ENCODE data around the gene EIPR1. TPM values are rescaled to one million over a fixed set of nuclear protein-coding genes. Genes with fewer than 3 reads are reported as not detected.

The EIPR1 gene
- total and polyA plus RNA-seq, 2 of the 4 experiments (the other 2 are of a cell fraction), result 46.5 to 67.4 TPM

- Histone ChIP-seq H3K4me3 (ENCODE audit: insufficient read depth, low read depth, low read length) (no peak overlapping the region), H4K5ac (ENCODE audit: low read depth, low read length) (no peak overlapping the region), H3K14ac (replicated peaks; ENCODE audit: low read depth, low read length) (no peak overlapping the region), H2AK5ac (ENCODE audit: low read depth, low read length) (no peak overlapping the region), H2BK120ac (ENCODE audit: low read depth, low read length) (no peak overlapping the region), H3K4ac (ENCODE audit: low read depth, low read length) (no peak overlapping the region), H3K4me2 (ENCODE audit: low read depth, low read length) (no peak overlapping the region), H3K27ac (ENCODE audit: insufficient read depth, low read length) (no peak overlapping the region), H4K8ac (ENCODE audit: low read depth in 2 of 2, low read length in 2 of 2) (no peak overlapping the region), H2BK5ac (ENCODE audit: low read depth, low read length, poor library complexity, severe bottlenecking) (no peak overlapping the region), H2AK9ac (replicated peaks; ENCODE audit: low read depth, low read length, poor library complexity) (no peak overlapping the region), H3K9ac (ENCODE audit: low read depth, low read length) (no peak overlapping the region), H3K4me1 (ENCODE audit: control insufficient read depth, insufficient read depth, low read length) (no peaks in the 10 kb centered on the region), H3K79me1 (ENCODE audit: low read depth in 1 of 2, low read length in 2 of 2) (peaks cover 0 to 8% of the 10 kb centered on the region in 2 experiments; a peak in 2 of 4 replicates), H4K20me1 (ENCODE audit: insufficient read depth, low read length) (no peaks in the 10 kb centered on the region), H3K36me3 (ENCODE audit: control insufficient read depth, insufficient read depth, low read length) (no peaks in the 10 kb centered on the region), H3K9me1 (ENCODE audit: insufficient read depth, low read length) (no peaks in the 10 kb centered on the region), H3K18ac (ENCODE audit: low read depth, low read length) (no peak overlapping the region), H2BK20ac (ENCODE audit: low read depth, low read length) (no peak overlapping the region), H2BK15ac (ENCODE audit: low read depth, low read length) (no peak overlapping the region), H3K27me3 (ENCODE audit: control insufficient read depth, insufficient read depth, low read length) (no peaks in the 10 kb centered on the region), H3K56ac (ENCODE audit: extremely low read depth, insufficient read depth, low read length) (no peak overlapping the region), H3K9me3 (ENCODE audit: control insufficient read depth, insufficient read depth, low read length) (no peaks in the 10 kb centered on the region), H4K91ac (ENCODE audit: insufficient read depth, low read depth, low read length) (no peak overlapping the region), H3K23ac (ENCODE audit: low read depth, low read length) (no peak overlapping the region), H2AFZ (replicated peaks; ENCODE audit: low read length, poor library complexity) (no peak overlapping the region)
- dilution Hi-C loops (cut with HindIII; ENCODE audit: low sequenced_read_pairs, unreplicated experiment) (no loop called here), intact Hi-C loops (cut with micrococcal nuclease) (no loop called here), in situ Hi-C loops (cut with MboI; ENCODE audit: low sequenced_read_pairs) (no loop called here)
- DNase-seq (no peak), ATAC-seq (ENCODE audit: low read depth) (no peak)
- 94% methylated on average over 6 of the region's 12 CpGs; no CpG with 5 or more reads in 1 of the 2 experiments for WGBS, 2 experiments (ENCODE audit: extremely low coverage in 2 of 2, insufficient read length in 1 of 2)
- CTCF ChIA-PET, result no interaction called here
- no TSS peak for BruUV-seq (replicated peaks)
- no peak for TF ChIP-seq POLR2A (IDR thresholded peaks at IDR 0.05; ENCODE audit: low read depth, low read length)
- no peak for TF ChIP-seq SMC3 (IDR thresholded peaks at IDR 0.05; ENCODE audit: low read depth, low read length)
- no peak for TF ChIP-seq NFE2L2 (IDR thresholded peaks at IDR 0.05; ENCODE audit: low read depth, low read length)
- TF ChIP-seq CTCF (conservative IDR thresholded peaks at IDR 0.05; ENCODE audit: low read depth, low read length), result no peak
- no peak for TF ChIP-seq RCOR1 (IDR thresholded peaks at IDR 0.05; ENCODE audit: insufficient replicate concordance, low read length)
- TF ChIP-seq ELK1 (IDR thresholded peaks at IDR 0.05; ENCODE audit: borderline replicate concordance, low read depth, low read length), result no peak
- no peak for TF ChIP-seq MXI1 (IDR thresholded peaks at IDR 0.05; ENCODE audit: borderline replicate concordance, low read depth, low read length)
- no peak for TF ChIP-seq RAD21 (IDR thresholded peaks at IDR 0.05; ENCODE audit: low read length)
- no peak for TF ChIP-seq MAZ (IDR thresholded peaks at IDR 0.05; ENCODE audit: borderline replicate concordance, low read depth, low read length)
- TF ChIP-seq FOS (IDR thresholded peaks at IDR 0.05; ENCODE audit: low read depth, low read length), result no peak
- no peak for TF ChIP-seq CEBPB (IDR thresholded peaks at IDR 0.05; ENCODE audit: low read depth, low read length)
- no peak for TF ChIP-seq MAFK (IDR thresholded peaks at IDR 0.05; ENCODE audit: low read depth, low read length)
- TF ChIP-seq CHD1 (IDR thresholded peaks at IDR 0.05; ENCODE audit: low read depth, low read length), result no peak
- no peak for TF ChIP-seq BHLHE40 (IDR thresholded peaks at IDR 0.05; ENCODE audit: low read depth, low read length)
- TF ChIP-seq USF2 (IDR thresholded peaks at IDR 0.05; ENCODE audit: low read depth, low read length), result no peak
- TF ChIP-seq RFX5 (IDR thresholded peaks at IDR 0.05; ENCODE audit: low read depth, low read length), result no peak
- POLR2A ChIA-PET (ENCODE audit: unreplicated experiment), result no interaction called here
Observed at GRCh38 chr2:3299130-3299529, 78.5 kb downstream of the EIPR1 start.

Data from IMR-90 (cell line).